HG02759 (cell line): ENCODE results near the gene TMEM179.
"Not testable (repeated sequence)": the region's sequence is repeated elsewhere in the genome, so short reads cannot be mapped to it uniquely, and the experiment has no call there.

ENCODE experiments used
- ATAC-seq: cut with Tn5 transposase; IDR thresholded peaks from one replicate; pipeline ENCODE4 v1.9.1; 2021; ENCODE audit warnings: mild to moderate bottlenecking, moderate library complexity; ENCODE audit not compliant: unreplicated experiment

TMEM179 gene

GRCh38 chr14:104604458-104605449 lies at the start of gene TMEM179:
TMEM179 (minus strand) TSS chr14:104604772; CDS start chr14:104604741, 31 bp downstream.
- ATAC-seq: no peak

- ATAC-seq: no peak
Observed at GRCh38 chr14:104654119-104654518, 49.5 kb upstream of the TMEM179 start.

DNA sequence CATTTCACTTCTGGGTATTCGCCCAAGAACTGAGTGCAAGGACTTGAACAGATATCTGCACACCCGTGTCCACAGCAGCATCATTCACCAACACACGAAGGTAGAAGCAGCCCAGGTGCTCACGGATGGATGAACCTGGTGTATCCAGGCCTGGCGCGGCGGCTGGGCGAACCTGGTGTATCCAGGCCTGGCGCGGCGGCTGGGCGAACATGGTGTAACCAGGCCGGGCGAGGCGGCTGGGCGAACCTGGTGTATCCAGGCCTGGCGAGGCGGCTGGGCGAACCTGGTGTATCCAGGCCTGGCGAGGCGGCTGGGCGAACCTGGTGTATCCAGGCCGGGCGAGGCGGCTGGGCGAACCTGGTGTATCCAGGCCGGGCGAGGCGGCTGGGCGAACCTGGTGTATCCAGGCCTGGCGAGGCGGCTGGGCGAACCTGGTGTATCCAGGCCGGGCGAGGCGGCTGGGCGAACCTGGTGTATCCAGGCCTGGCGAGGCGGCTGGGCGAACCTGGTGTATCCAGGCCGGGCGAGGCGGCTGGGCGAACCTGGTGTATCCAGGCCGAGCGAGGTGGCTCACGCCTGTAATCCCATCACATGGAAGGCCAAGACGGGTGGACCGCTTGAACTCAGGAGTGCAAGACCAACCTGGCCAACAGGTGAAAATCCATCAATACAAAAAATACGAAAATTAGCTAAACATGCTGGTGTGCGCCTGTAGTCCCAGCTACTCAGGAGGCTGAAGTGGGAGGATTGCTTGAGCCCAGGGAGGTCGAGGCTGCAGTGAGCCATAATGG lies 48.8 kb upstream of the TMEM179 start:
- not testable (repeated sequence) for ATAC-seq

DNA sequence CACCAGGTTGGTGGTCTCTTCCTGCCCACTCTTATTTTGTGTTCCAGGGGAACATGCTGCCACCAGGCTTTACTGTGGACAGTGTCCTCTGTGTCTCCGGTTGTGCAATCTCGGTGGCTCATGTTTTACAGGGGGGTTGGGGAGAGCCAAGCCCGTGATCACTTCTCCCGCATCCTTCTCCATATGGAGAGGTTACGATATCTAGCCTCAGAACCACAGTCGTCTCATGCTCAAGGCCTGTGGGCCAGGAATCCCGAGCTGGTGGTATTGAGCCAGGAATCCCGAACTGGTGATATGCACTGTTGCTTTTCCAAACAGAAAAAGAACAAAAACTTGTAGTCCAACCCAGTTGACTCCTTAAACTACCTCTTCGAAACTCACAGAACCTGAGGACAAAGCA lies 47.8 kb upstream of the TMEM179 start:
- ATAC-seq: no peak

DNA sequence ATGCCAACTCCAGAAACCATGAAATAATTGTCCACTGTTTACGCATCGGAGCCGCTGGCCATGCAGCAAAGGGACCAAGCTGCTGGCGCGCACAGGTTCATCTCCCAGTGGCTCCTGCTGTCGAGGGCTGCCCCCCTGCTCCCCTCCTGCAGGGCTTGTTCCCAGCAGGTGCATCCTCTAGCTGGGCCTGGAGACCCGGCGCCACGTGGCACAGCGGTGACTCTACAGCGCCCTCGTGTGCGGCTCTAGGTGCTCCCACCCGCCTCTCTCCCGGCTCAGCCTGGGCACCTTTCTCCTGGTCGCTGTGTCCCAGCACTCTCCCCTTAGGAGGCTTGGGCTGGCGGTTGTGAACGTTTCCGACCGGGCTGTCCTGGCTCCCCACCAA lies 47.3 kb upstream of the TMEM179 start:
- ATAC-seq: no peak

- no peak for ATAC-seq
Observed at GRCh38 chr14:104650981-104651875, 46.7 kb upstream of the TMEM179 start.

DNA sequence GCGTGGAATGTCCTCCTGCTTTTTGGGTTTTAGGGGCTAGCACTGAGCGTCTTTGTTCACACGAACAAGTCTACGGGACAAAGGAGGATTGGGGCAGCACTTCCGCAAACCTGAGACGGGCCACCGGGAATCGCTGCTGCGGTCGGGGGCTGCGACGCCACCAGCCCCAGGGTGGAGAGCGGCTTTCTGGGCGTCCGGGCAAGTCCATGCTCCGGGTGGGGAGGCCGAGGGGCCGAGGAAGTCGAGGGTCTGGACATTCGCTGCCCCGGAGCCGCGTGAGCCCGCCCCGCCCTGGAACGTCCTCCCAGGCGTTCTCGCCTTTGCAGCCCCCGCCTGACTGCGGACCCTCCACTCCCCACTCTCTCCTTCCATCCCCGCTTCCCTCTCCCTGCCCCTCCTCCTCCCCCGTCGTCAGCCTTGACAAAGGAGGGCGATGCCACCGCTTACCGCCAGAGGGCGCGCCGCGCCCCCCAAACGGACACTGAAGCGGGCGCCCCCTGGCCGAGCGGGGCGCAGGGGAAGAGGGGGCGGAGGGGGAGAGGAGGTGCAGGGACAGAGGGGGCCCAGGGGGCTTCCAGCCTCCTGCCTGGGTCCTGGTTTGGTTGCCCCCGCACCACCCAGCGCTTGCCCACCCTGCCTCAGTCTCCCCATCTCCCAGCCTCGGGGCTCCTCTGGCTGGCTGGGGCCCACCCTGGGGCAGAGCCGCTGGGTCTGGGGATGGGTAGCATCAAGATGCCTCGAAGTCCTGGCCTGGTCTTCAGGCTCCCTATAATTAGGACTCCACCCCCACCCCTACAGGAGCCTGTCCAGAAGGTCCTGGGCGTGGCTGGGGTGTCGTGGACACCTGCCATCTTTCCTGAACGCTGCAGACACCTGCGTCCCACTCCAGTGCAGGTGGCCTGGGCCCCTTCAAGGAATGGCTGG lies 45.7 kb upstream of the TMEM179 start:
- ATAC-seq: no peak

DNA sequence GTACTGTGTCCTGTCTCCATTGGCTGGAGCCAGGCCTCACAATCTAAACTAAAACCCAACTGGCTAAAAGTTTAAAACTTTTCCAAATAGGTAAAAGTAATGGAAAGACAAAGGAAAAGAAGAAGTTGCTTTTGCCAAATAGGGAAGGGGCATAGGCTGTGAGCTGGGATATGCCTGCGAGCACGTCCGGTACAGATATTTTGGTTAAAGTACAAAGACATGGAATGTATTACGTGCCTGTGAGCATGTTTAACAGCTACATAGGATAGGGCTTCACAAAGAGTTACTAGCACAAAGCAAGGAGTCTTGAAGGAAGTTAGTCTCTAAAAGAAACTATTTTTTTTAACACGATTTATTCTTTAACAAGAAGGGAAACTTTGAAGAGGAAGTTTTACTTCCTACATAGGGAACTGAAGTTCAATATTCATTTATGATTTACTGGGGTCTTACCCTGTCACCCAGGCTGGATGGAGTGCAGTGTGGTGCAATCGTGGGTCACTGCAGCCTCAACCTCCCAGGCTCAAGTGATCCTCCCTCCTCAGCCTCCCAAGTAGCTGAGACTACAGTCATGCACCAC lies 43.0 kb upstream of the TMEM179 start:
- ATAC-seq: no peak

- ATAC-seq: no peak
Observed at GRCh38 chr14:104644656-104645378, 40.2 kb upstream of the TMEM179 start.

- no peak for ATAC-seq
Observed at GRCh38 chr14:104644091-104644635, 39.6 kb upstream of the TMEM179 start.

DNA sequence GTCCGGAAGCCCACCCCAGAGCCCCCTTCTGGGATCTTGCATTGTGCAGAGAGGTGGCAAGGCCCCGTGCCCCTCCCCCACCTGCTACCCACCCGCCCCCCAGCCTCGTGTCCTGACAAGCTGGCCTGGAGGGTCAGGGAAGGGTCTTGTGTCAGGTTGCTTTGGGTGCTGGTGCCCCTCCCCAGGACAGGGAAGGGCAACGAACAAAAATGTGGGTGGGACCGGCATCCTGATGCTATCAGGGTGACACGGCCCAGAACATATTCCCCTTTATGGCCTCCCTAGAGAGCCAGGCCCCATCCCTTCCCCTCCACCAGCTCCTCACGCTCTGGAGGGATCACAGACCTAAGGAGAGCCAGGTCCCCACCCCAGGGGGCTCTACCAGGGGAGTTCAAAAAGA lies 38.7 kb upstream of the TMEM179 start:
- no peak for ATAC-seq

GRCh38 chr14:104642540-104642868 lies 37.9 kb upstream of the TMEM179 start:
- ATAC-seq: no peak

GRCh38 chr14:104641753-104642539 lies 37.4 kb upstream of the TMEM179 start:
- no peak for ATAC-seq

- ATAC-seq: no peak
Observed at GRCh38 chr14:104640681-104641080, 36.1 kb upstream of the TMEM179 start.

DNA sequence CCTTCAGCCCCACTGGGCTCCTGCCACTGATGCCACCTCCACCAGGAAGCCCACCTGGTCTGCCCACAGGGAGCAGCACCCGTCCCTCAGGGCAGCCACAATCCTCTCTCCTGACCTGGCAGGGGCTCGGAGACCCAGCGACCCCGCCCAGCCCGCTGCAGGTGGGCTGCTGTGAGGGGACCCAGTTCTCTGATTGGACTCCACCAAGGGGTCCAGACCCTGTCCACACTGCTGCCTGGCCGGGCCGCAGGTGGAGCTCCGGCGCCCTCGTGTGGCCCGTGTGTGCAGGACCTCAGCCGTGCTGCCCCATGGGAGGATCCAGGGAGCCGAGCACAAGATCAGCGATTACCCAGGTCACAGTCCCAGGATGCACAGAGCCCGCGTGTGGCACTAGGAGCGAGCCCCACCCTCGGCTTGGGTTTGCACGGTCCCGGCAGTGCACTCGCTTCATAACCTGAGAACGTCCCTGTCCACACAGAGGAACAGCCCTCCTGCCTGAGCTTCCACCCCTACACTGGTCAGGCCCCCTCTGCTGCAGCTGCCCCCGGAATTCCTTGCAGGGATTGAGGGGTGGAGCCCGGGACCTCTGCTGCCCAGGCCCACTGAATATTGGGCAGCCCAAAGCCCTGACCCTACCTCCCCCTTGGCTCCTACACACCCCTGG lies 35.4 kb upstream of the TMEM179 start:
- ATAC-seq: no peak

DNA sequence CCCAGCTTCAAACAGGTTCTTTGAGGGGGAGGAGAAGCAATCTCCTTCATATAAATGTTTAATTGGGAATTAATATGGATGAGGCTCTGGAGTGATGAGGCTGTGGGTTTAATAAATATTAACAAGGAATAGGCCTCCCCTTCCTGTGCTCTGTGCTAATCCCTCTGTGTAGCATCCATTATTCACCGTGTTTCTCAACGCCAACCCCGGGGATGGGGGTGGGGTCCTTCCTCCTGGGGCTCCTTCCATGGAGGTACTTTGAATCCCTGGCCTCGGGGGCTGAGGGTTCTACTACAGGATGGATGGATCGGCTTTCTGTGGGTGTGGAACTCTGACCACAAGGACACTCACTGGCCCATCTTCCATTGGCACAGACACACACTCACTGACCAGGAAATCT lies 34.9 kb upstream of the TMEM179 start:
- no peak for ATAC-seq

GRCh38 chr14:104638927-104639450 lies 34.4 kb upstream of the TMEM179 start:
- no peak for ATAC-seq
